ENCODE data around the gene RADX. TPM values are rescaled to one million over a fixed set of nuclear protein-coding genes. Genes with fewer than 3 reads are reported as not detected.
"Not testable (repeated sequence)": the region's sequence is repeated elsewhere in the genome, so short reads cannot be mapped to it uniquely, and the experiment has no call there.

The RADX gene
- total RNA-seq, 2 experiments from 2014 or later, result 8.1 to 9.4 TPM

GRCh38 chrX:106626789-106627188 is 15.0 kb downstream of the RADX start:
- ChIA-PET POLR2A (no interaction called here), CTCF (no interaction called here)
- no peak for TF ChIP-seq CTCF (IDR thresholded peaks at IDR 0.05)
- Mint-ChIP-seq H3K9me3 (no peaks in the 10 kb centered on the region), H3K27ac (no peak overlapping the region), H3K36me3 (ENCODE audit: low read depth) (no peaks in the 10 kb centered on the region), H3K4me3 (no peak overlapping the region), H3K27me3 (no peaks in the 10 kb centered on the region), H3K4me1 (ENCODE audit: low read depth) (no peaks in the 10 kb centered on the region)
- H3K27ac ChIP-seq (ENCODE audit: low read depth in 1 of 2, low read length in 2 of 2), result no peak overlapping the region
- intact Hi-C loops (cut with DNase I, micrococcal nuclease), result no loop called here
- H3K36me3 ChIP-seq (ENCODE audit: insufficient read depth, low read length), result peaks cover 5% of the 10 kb centered on the region
- no peak overlapping the region for H3K4me3 ChIP-seq (ENCODE audit: low read length)
- no peaks in the 10 kb centered on the region for H3K27me3 ChIP-seq (ENCODE audit: control insufficient read depth in 1 of 2, insufficient read depth in 2 of 2, low read length in 2 of 2)
- ATAC-seq (ENCODE audit: poor library complexity) (no peak), DNase-seq (no peak)
- no peaks in the 10 kb centered on the region for H3K9me3 ChIP-seq (ENCODE audit: control insufficient read depth in 1 of 2, insufficient read depth in 1 of 2, low read length in 2 of 2)
- no peaks in the 10 kb centered on the region for H3K4me1 ChIP-seq (ENCODE audit: insufficient read depth, low read length)

- TF ChIP-seq CTCF (IDR thresholded peaks at IDR 0.05), result no peak
- no peak overlapping the region for H3K27ac ChIP-seq (ENCODE audit: low read depth in 1 of 2, low read length in 2 of 2)
- no peaks in the 10 kb centered on the region for H3K27me3 Mint-ChIP-seq
- no peaks in the 10 kb centered on the region for H3K9me3 Mint-ChIP-seq
- no peak for DNase-seq
- H3K4me1 ChIP-seq (ENCODE audit: insufficient read depth, low read length), result no peaks in the 10 kb centered on the region
- ATAC-seq (ENCODE audit: poor library complexity), result no peak
- POLR2A ChIA-PET, result no interaction called here
- CTCF ChIA-PET, result no interaction called here
- no peaks in the 10 kb centered on the region for H3K4me1 Mint-ChIP-seq (ENCODE audit: low read depth)
- peaks cover 5% of the 10 kb centered on the region for H3K36me3 Mint-ChIP-seq (ENCODE audit: low read depth)
- no peak overlapping the region for H3K27ac Mint-ChIP-seq
- no peaks in the 10 kb centered on the region for H3K36me3 ChIP-seq (ENCODE audit: insufficient read depth, low read length)
- no peak overlapping the region for H3K4me3 ChIP-seq (ENCODE audit: low read length)
- no peaks in the 10 kb centered on the region for H3K9me3 ChIP-seq (ENCODE audit: control insufficient read depth in 1 of 2, insufficient read depth in 1 of 2, low read length in 2 of 2)
- H3K4me3 Mint-ChIP-seq, result no peak overlapping the region
- intact Hi-C loops (cut with DNase I, micrococcal nuclease), result no loop called here
- no peaks in the 10 kb centered on the region for H3K27me3 ChIP-seq (ENCODE audit: control insufficient read depth in 1 of 2, insufficient read depth in 2 of 2, low read length in 2 of 2)
Measured at GRCh38 chrX:106631615-106632014, 19.8 kb downstream of the RADX start.

GRCh38 chrX:106649523-106650428 is 38.0 kb downstream of the RADX start:
- POLR2A ChIA-PET, result no interaction called here
- TF ChIP-seq CTCF (IDR thresholded peaks at IDR 0.05), result no peak
- Histone ChIP-seq H3K27me3 (ENCODE audit: control insufficient read depth in 1 of 2, insufficient read depth in 2 of 2, low read length in 2 of 2) (no peaks in the 10 kb centered on the region), H3K4me1 (ENCODE audit: insufficient read depth, low read length) (no peaks in the 10 kb centered on the region), H3K27ac (ENCODE audit: low read depth in 1 of 2, low read length in 2 of 2) (no peak overlapping the region), H3K36me3 (ENCODE audit: insufficient read depth, low read length) (no peaks in the 10 kb centered on the region), H3K9me3 (ENCODE audit: control insufficient read depth in 1 of 2, insufficient read depth in 1 of 2, low read length in 2 of 2) (no peaks in the 10 kb centered on the region), H3K4me3 (ENCODE audit: low read length) (no peak overlapping the region)
- intact Hi-C loops (cut with DNase I, micrococcal nuclease), result no loop called here
- Mint-ChIP-seq H3K36me3 (ENCODE audit: low read depth) (peaks cover 31% of the 10 kb centered on the region), H3K27ac (no peak overlapping the region), H3K4me1 (ENCODE audit: low read depth) (no peaks in the 10 kb centered on the region), H3K9me3 (no peaks in the 10 kb centered on the region), H3K27me3 (no peaks in the 10 kb centered on the region), H3K4me3 (no peak overlapping the region)
- DNase-seq (peak in 1 of 14 experiments; percentile 38), ATAC-seq (ENCODE audit: poor library complexity) (no peak)
- CTCF ChIA-PET, result no interaction called here

GRCh38 chrX:106653625-106654024 is 41.8 kb downstream of the RADX start:
- H3K36me3 ChIP-seq (ENCODE audit: insufficient read depth, low read length); H3K4me1 Mint-ChIP-seq (ENCODE audit: low read depth); H3K9me3 Mint-ChIP-seq; ATAC-seq (ENCODE audit: poor library complexity); H3K27me3 ChIP-seq (ENCODE audit: control insufficient read depth in 1 of 2, insufficient read depth in 2 of 2, low read length in 2 of 2); H3K27ac ChIP-seq (ENCODE audit: low read depth in 1 of 2, low read length in 2 of 2); H3K9me3 ChIP-seq (ENCODE audit: control insufficient read depth in 1 of 2, insufficient read depth in 1 of 2, low read length in 2 of 2); H3K27me3 Mint-ChIP-seq; CTCF ChIA-PET; H3K27ac Mint-ChIP-seq; H3K4me1 ChIP-seq (ENCODE audit: insufficient read depth, low read length); POLR2A ChIA-PET; H3K4me3 Mint-ChIP-seq; intact Hi-C loops (cut with DNase I, micrococcal nuclease); DNase-seq; H3K4me3 ChIP-seq (ENCODE audit: low read length): not testable (repeated sequence)
- H3K36me3 Mint-ChIP-seq (ENCODE audit: low read depth), result peaks cover 19% of the 10 kb centered on the region
